Thyroid gland (tissue), 4 donors: ENCODE data around the gene NAA16. TPM values are rescaled to one million over a fixed set of nuclear protein-coding genes. Genes with fewer than 3 reads are reported as not detected.

Experiments used
- DNase-seq, 2 donors: peaks; one replicate each; pipeline ENCODE4 v3.0.0-alpha.2; 2019
- H3K27ac ChIP-seq, 3 donors: fragments of 200-600 bp; sonication (generic); 1 replicate in 2 of 3; 2 replicates in 1 of 3; pipeline ENCODE4 v1.5.1; 2016 to 2019; ENCODE audit warnings: mild to moderate bottlenecking in 1 of 3, moderate library complexity in 1 of 3
- H3K27me3 ChIP-seq: fragments of 200-600 bp; sonication (generic); one replicate; pipeline ENCODE4 v1.5.1; 2019
- H3K36me3 ChIP-seq, 2 donors: fragments of 200-600 bp; sonication (generic); one replicate each; pipeline ENCODE4 v1.5.1; 2016 to 2019
- H3K4me1 ChIP-seq, 2 donors: fragments of 200-600 bp; sonication (generic); one replicate each; pipeline ENCODE4 v1.5.1; 2017 to 2019
- H3K4me3 ChIP-seq, 3 donors: fragments of 200-600 bp; sonication (generic); replicated peaks in 1 of 3; 1 replicate in 2 of 3; 2 replicates in 1 of 3; pipeline ENCODE4 v1.5.1; 2016; ENCODE audit warnings: mild to moderate bottlenecking in 1 of 3
- H3K9me3 ChIP-seq: fragments of 200-600 bp; sonication (generic); one replicate; pipeline ENCODE4 v1.5.1; 2017
- CTCF ChIP-seq, 6 experiments: fragments of 200-600 bp in 3 of 6; fragments of 450-650 bp in 3 of 6; sonication (generic) in 3 of 6; IDR thresholded peaks; one replicate each; pipeline ENCODE4 v1.5.1; 2016 to 2019; ENCODE audit warnings: antibody characterized with exemption in 6 of 6, mild to moderate bottlenecking in 2 of 6, inconsistent platforms in 1 of 6, moderate library complexity in 1 of 6
- POLR2A ChIP-seq, 2 donors: fragments of 450-650 bp; IDR thresholded peaks; one replicate each; pipeline ENCODE4 v1.6.1; 2017; ENCODE audit warnings: antibody characterized with exemption in 2 of 2, mild to moderate bottlenecking in 2 of 2, moderate library complexity in 1 of 2
- WGBS, 2 donors: methylation state at CpG; one replicate each; pipeline ENCODE4 v1.1.5; 2017; 5-methylcytosine and 5-hydroxymethylcytosine counted together
- intact Hi-C: fragments of 100-400 bp; cut with DNase I; formaldehyde crosslinking; loops from one replicate; pipeline ENCODE4 v1.15.1; 2023
- small RNA-seq: library from RNA; depleted of rRNA; stranded (forward); fragments of <200 nt; gene quantifications from one replicate; pipeline ENCODE3, GENCODE V24; 2016
- total RNA-seq, 4 donors: library from RNA; depleted of rRNA; stranded (reverse); fragments of >200 nt; gene quantifications; one replicate each; pipeline ENCODE4 v1.2.3, GENCODE V29; 2016

The NAA16 gene
- total RNA-seq, 4 donors from 2014 or later, result 16.9 to 42.7 (median 19.0) TPM

GRCh38 chr13:41426047-41426446 is 115.0 kb downstream of the NAA16 start:
- Histone ChIP-seq H3K27ac (no peak overlapping the region), H3K27me3 (no peaks in the 10 kb centered on the region), H3K4me1 (peaks cover 0 to 5% of the 10 kb centered on the region in 2 donors), H3K9me3 (no peaks in the 10 kb centered on the region), H3K4me3 (no peak overlapping the region), H3K36me3 (no peaks in the 10 kb centered on the region)
- TF ChIP-seq POLR2A (IDR thresholded peaks at IDR 0.05), result no peak
- no peak for TF ChIP-seq CTCF (IDR thresholded peaks at IDR 0.05)
- 65 to 77% methylated on average over 17 to 22 of the region's 22 CpGs for WGBS, 2 donors
- intact Hi-C loops, result no loop called here
- no peak for DNase-seq

Small RNA genes within 50 kb of the gene (small RNA-seq; reads per million reads assigned to genes)
- gene RNU6-57P, result not detected

Other genes starting within 250 kb of the NAA16 start
- 10 to 100 TPM in 3 of 4 donors, 1 to 10 TPM in 1; 9.4 to 19.2 (median 10.6) TPM for gene WBP4, start 249.8 kb upstream of the NAA16 start, total RNA-seq
- gene KBTBD6, start 178.5 kb upstream of the NAA16 start, total RNA-seq, result 10 to 100 TPM; 10.2 to 11.9 (median 11.2) TPM
- 10 to 100 TPM; 11.4 to 19.2 (median 14.6) TPM for gene KBTBD7, start 116.7 kb upstream of the NAA16 start, total RNA-seq
- gene MTRF1, start 47.7 kb upstream of the NAA16 start, total RNA-seq, result 10 to 100 TPM in 3 of 4 donors, 1 to 10 TPM in 1; 9.3 to 22.2 (median 12.0) TPM
- gene RGCC, start 146.3 kb downstream of the NAA16 start, total RNA-seq, result 100 to 1,000 TPM in 3 of 4 donors, 10 to 100 TPM in 1; 84.8 to 162 (median 127) TPM